ENCODE results near the gene ARHGEF11. TPM values are rescaled to one million over a fixed set of nuclear protein-coding genes. Genes with fewer than 3 reads are reported as not detected.

The ARHGEF11 gene
- total RNA-seq, 8 experiments from 2014 or later, result 19.5 to 41.2 (median 29.8) TPM

DNA sequence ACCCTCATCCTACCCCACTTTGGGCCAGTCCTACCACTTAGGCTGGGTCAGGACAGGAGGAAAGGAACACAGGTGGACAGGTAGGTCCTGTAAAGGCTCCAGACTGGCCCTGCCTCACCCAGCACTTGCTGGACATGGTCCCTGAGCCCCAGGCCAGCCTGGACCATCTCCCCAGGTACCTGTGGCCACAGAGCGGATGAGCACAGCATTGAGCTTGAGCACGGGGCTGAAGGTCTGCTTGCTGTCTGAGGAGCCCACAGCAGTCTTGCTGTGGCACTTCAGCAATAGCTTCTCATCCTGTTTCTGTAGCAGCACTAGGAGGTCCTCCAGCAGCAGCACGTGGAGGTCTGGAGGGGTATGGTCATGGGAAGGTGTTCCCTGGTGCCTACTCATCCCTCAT lies 101.8 kb downstream of the ARHGEF11 start:
- ATAC-seq (replicated peaks in 6 of 8), result no peak
- Histone ChIP-seq H3K4me1 (replicated peaks in 1 of 2) (no peaks in the 10 kb centered on the region), H3K27ac (no peak overlapping the region), H3K4me3 (no peak overlapping the region)
- in situ Hi-C loops (cut with MboI; ENCODE audit: low pct_unique_long_range_greater_than_20kb in 2 of 9, low sequenced_read_pairs in 9 of 9, unreplicated experiment in 9 of 9), result no loop called here
- WGBS, 10 experiments, result 80 to 93% methylated on average over 1 to 2 of the region's 3 CpGs; no CpG with 5 or more reads in 8 of the 10 experiments

DNA sequence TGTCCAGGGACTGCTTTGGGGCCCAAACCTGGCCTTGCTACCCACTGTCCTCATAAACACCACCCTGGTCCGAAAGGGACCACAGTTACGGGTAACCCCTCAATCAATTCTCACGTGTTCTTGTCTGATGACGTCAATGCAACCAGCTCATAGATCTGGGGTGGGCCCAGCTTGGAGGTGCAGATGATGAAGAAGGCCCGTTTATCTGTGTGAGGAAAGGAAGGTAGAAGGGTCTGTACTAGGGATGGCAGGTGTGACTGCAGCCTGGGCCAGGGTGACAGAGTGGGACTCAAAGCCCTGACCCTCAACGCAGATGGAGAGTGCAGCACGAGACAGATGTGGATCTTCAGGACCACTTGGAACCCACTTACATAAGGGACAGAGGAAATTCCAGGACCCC lies 103.0 kb downstream of the ARHGEF11 start:
- in situ Hi-C loops (cut with MboI; ENCODE audit: low pct_unique_long_range_greater_than_20kb in 2 of 9, low sequenced_read_pairs in 9 of 9, unreplicated experiment in 9 of 9), result no loop called here
- Histone ChIP-seq H3K4me3 (no peak overlapping the region), H3K4me1 (replicated peaks in 1 of 2) (no peaks in the 10 kb centered on the region), H3K27ac (no peak overlapping the region)
- WGBS, 10 experiments, result 92 to 100% (median 100%) methylated on average over 1 to 7 of the region's 7 CpGs; no CpG with 5 or more reads in 4 of the 10 experiments
- ATAC-seq (replicated peaks in 6 of 8), result no peak

DNA sequence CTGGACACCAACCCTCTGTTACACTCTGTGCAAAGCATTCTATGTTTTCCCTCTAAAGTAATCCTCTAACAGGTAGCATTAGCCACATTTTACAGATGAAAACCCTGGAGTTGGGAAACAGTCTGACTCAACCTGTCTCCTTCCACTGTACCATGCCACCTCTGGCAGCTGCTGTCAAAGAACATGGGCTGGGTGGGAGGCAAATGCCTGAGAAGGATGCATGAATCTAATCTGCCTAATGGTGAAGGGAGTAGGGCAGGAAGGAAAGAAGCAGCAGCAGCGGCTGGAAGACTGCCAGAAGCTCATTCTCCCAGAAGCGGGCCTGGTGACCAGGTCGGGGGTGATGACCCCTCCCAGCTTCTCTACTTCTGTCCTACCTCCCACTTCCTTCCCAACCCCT lies 103.4 kb downstream of the ARHGEF11 start:
- Histone ChIP-seq H3K27ac (no peak overlapping the region), H3K4me1 (replicated peaks in 1 of 2) (no peaks in the 10 kb centered on the region), H3K4me3 (no peak overlapping the region)
- no peak for ATAC-seq (replicated peaks in 6 of 8)
- 81 to 100% (median 89%) methylated on average over 1 to 3 of the region's 3 CpGs; no CpG with 5 or more reads in 4 of the 10 experiments for WGBS, 10 experiments
- in situ Hi-C loops (cut with MboI; ENCODE audit: low pct_unique_long_range_greater_than_20kb in 2 of 9, low sequenced_read_pairs in 9 of 9, unreplicated experiment in 9 of 9), result no loop called here

DNA sequence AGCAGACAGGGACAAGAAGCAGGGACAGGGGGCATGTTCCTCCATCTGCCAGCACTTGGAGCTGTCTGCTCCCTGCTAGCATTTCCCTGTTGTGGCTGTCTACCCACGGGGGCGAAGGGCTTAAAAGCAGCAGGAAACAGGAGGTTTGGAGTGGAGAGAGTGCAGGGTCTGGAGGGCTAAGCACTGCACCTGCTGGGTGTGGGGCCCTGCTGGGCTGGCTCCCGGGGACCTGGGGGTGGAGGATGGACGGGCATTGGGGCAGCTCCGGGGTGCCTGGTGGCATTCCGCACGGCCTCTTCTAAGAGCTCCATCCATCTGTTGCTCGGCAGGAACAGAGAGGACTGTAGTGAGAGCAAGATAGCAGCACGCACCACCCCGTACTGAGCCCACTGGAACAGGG lies 103.9 kb downstream of the ARHGEF11 start:
- H3K4me1 ChIP-seq (replicated peaks in 1 of 2), result no peaks in the 10 kb centered on the region
- in situ Hi-C loops (cut with MboI; ENCODE audit: low pct_unique_long_range_greater_than_20kb in 2 of 9, low sequenced_read_pairs in 9 of 9, unreplicated experiment in 9 of 9), result no loop called here
- 80 to 88% methylated on average over 4 of the region's 10 CpGs; no CpG with 5 or more reads in 8 of the 10 experiments for WGBS, 10 experiments
- ATAC-seq (replicated peaks in 6 of 8), result no peak
- H3K27ac ChIP-seq, result no peak overlapping the region
- no peak overlapping the region for H3K4me3 ChIP-seq

- 90 to 97% (median 96%) methylated on average over 2 to 11 of the region's 13 CpGs; no CpG with 5 or more reads in 6 of the 10 experiments for WGBS, 10 experiments
- Histone ChIP-seq H3K27ac (no peak overlapping the region), H3K4me1 (replicated peaks in 1 of 2) (no peaks in the 10 kb centered on the region), H3K4me3 (no peak overlapping the region)
- in situ Hi-C loops (cut with MboI; ENCODE audit: low pct_unique_long_range_greater_than_20kb in 2 of 9, low sequenced_read_pairs in 9 of 9, unreplicated experiment in 9 of 9), result no loop called here
- ATAC-seq (replicated peaks in 6 of 8), result no peak
Measured at GRCh38 chr1:156939786-156940334, 105.7 kb downstream of the ARHGEF11 start.

- no peak for ATAC-seq (replicated peaks in 6 of 8)
- 69 to 100% (median 81%) methylated on average over 1 to 7 of the region's 7 CpGs; no CpG with 5 or more reads in 4 of the 10 experiments for WGBS, 10 experiments
- H3K4me3 ChIP-seq, result no peak overlapping the region
- in situ Hi-C loops (cut with MboI; ENCODE audit: low pct_unique_long_range_greater_than_20kb in 2 of 9, low sequenced_read_pairs in 9 of 9, unreplicated experiment in 9 of 9), result no loop called here
- no peaks in the 10 kb centered on the region for H3K4me1 ChIP-seq (replicated peaks in 1 of 2)
- H3K27ac ChIP-seq, result no peak overlapping the region
Measured at GRCh38 chr1:156938813-156939212, 106.7 kb downstream of the ARHGEF11 start.

DNA sequence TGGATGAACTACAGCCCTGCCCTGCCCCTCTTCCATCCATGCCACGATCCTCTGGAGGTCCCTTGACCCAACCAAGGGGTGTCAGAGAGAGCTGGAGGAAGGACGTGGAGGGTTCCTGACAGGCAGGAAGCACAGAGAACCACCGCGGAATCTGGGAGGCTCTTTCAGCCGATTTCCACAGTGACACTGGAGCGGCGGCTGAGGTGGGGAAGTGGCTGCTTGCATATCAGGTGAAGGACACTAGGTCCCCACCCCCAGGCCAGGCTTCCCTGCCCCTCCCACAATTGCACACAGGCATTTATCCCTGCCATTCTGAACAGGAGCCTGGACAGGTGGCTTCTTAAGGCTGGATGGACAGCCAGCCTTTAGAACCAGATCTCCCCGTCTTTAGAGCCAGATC lies 107.7 kb downstream of the ARHGEF11 start:
- 73 to 100% (median 92%) methylated on average over 1 to 7 of the region's 8 CpGs; no CpG with 5 or more reads in 6 of the 10 experiments for whole genome bisulfite sequencing, 10 experiments
- ATAC-seq (replicated peaks in 6 of 8), result no peak
- H3K4me3 ChIP-seq, result no peak overlapping the region
- in situ Hi-C loops (cut with MboI; ENCODE audit: low pct_unique_long_range_greater_than_20kb in 2 of 9, low sequenced_read_pairs in 9 of 9, unreplicated experiment in 9 of 9), result no loop called here
- H3K27ac ChIP-seq, result no peak overlapping the region
- peaks cover 0 to 4% of the 10 kb centered on the region in 2 donors for H3K4me1 ChIP-seq (replicated peaks in 1 of 2)

GRCh38 chr1:156936721-156937220 lies 108.8 kb downstream of the ARHGEF11 start:
- 76 to 90% (median 84%) methylated on average over 2 to 3 of the region's 10 CpGs; no CpG with 5 or more reads in 6 of the 10 experiments for WGBS, 10 experiments
- ATAC-seq (replicated peaks in 6 of 8), result peak in 2 of 8 experiments; percentile 8 to 16
- Histone ChIP-seq H3K4me1 (replicated peaks in 1 of 2) (peaks cover 0 to 9% of the 10 kb centered on the region in 2 donors), H3K27ac (no peak overlapping the region), H3K4me3 (no peak overlapping the region)
- in situ Hi-C loops (cut with MboI; ENCODE audit: low pct_unique_long_range_greater_than_20kb in 2 of 9, low sequenced_read_pairs in 9 of 9, unreplicated experiment in 9 of 9), result no loop called here

GRCh38 chr1:156936191-156936590 lies 109.4 kb downstream of the ARHGEF11 start:
- in situ Hi-C loops (cut with MboI; ENCODE audit: low pct_unique_long_range_greater_than_20kb in 2 of 9, low sequenced_read_pairs in 9 of 9, unreplicated experiment in 9 of 9), result no loop called here
- Histone ChIP-seq H3K4me3 (no peak overlapping the region), H3K27ac (no peak overlapping the region), H3K4me1 (replicated peaks in 1 of 2) (peaks cover 0 to 15% of the 10 kb centered on the region in 2 donors)
- 80 to 100% (median 100%) methylated on average over 1 to 5 of the region's 5 CpGs; no CpG with 5 or more reads in 3 of the 10 experiments for WGBS, 10 experiments
- ATAC-seq (replicated peaks in 6 of 8), result no peak

GRCh38 chr1:156935505-156936128 lies 109.9 kb downstream of the ARHGEF11 start:
- in situ Hi-C loops (cut with MboI; ENCODE audit: low pct_unique_long_range_greater_than_20kb in 2 of 9, low sequenced_read_pairs in 9 of 9, unreplicated experiment in 9 of 9), result no loop called here
- peak in 3 of 8 experiments; percentile 23 to 90 (median 30) for ATAC-seq (replicated peaks in 6 of 8)
- Histone ChIP-seq H3K4me3 (no peak overlapping the region), H3K4me1 (replicated peaks in 1 of 2) (peaks cover 0 to 16% of the 10 kb centered on the region in 2 donors), H3K27ac (no peak overlapping the region)
- WGBS, 10 experiments, result 61 to 92% (median 88%) methylated on average over 4 to 8 of the region's 17 CpGs; no CpG with 5 or more reads in 6 of the 10 experiments

DNA sequence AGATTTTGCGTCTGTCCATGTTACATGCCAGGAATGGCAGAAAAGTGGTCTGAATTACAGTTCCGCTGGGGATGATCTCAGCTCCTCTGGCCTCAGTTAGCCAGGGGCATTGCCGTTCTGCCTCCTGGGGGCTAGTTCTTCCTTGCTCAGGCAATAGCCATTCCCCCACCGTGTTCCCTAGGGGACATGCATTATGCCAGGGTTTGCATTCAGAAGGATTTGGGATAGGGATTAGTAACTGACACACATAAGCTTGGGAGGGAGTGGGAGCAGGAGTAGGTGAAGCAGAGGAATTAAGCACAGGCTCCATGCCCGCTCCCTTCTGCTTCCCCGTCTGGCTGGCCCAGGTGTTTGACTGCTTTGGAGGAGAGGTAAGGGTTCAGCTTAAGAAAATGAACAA lies 112.4 kb downstream of the ARHGEF11 start:
- Histone ChIP-seq H3K27ac (no peak overlapping the region), H3K4me1 (replicated peaks in 1 of 2) (peaks cover 0 to 16% of the 10 kb centered on the region in 2 donors), H3K4me3 (no peak overlapping the region)
- 60 to 100% (median 80%) methylated on average over 1 to 6 of the region's 6 CpGs; no CpG with 5 or more reads in 3 of the 10 experiments for WGBS, 10 experiments
- no peak for ATAC-seq (replicated peaks in 6 of 8)
- in situ Hi-C loops (cut with MboI; ENCODE audit: low pct_unique_long_range_greater_than_20kb in 2 of 9, low sequenced_read_pairs in 9 of 9, unreplicated experiment in 9 of 9), result no loop called here

DNA sequence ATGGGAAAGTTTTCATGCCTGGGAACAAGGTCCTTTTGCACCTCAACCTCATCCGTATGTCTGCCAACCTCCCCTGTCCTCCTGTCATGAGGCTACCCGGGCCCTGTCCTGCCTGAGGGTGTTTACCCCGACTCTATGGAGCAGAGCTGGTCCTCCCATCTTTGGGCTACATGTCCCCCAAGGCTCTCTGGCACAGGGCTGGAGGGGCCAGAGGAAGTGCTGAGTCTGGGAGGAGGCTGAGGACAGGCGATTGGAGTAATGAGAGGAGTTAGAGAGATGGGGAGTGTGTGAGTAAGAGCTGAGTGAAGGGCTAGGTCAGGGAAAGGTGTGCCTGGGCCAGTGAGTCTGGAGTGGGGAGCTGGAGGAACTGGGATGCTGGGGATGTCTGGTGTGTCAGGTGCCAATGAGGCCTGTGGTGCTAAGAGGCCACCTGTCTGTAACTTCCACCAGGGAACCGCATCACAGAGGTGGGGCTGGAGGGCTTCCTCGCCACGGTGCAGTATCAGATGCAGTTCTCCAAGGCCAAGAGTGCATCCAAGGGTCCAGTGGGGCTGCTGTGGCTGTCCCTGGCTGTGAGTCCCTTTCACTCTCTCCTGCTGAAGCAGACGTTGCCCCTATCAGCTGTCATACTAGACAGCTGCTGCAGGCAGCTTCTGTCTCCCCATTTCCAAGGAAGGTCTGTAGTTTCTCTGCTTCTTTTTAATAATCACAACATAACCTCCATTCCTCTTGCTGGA lies 113.4 kb downstream of the ARHGEF11 start:
- no peak overlapping the region for H3K27ac ChIP-seq
- ATAC-seq (replicated peaks in 6 of 8), result no peak
- WGBS, 10 experiments, result 0 to 100% (median 57%) methylated on average over 1 to 8 of the region's 8 CpGs; no CpG with 5 or more reads in 3 of the 10 experiments
- H3K4me1 ChIP-seq (replicated peaks in 1 of 2), result peaks cover 0 to 22% of the 10 kb centered on the region in 2 donors
- in situ Hi-C loops (cut with MboI; ENCODE audit: low pct_unique_long_range_greater_than_20kb in 2 of 9, low sequenced_read_pairs in 9 of 9, unreplicated experiment in 9 of 9), result no loop called here
- H3K4me3 ChIP-seq, result no peak overlapping the region

All from motor neuron (in vitro differentiated cells).